DMS153 (cell line): ENCODE results near the gene CFHR4.
"Not testable (repeated sequence)": the region's sequence is repeated elsewhere in the genome, so short reads cannot be mapped to it uniquely, and the experiment has no call there.

ENCODE experiments used
- DNase-seq: peaks from one replicate; lab custom pipeline; 2025; lab: John Stamatoyannopoulos, UW

Gene CFHR4

GRCh38 chr1:196941474-196941873 lies 53.6 kb downstream of the CFHR4 start:
- peak; percentile 54 for DNase-seq

GRCh38 chr1:196943568-196943967 lies 55.7 kb downstream of the CFHR4 start, which contains the start of gene CFHR2:
Gene CFHR2, plus strand, starts transcription at chr1:196943738. Its CDS starts 143 bp downstream, at chr1:196943881.
- not testable (repeated sequence) for DNase-seq

- DNase-seq, result no peak
These were observed 64.0 kb downstream of the CFHR4 start for GRCh38 chr1:196951711-196952394.

- no peak for DNase-seq
These were observed 66.9 kb downstream of the CFHR4 start for GRCh38 chr1:196954778-196955177.

- no peak for DNase-seq
These were observed 68.1 kb downstream of the CFHR4 start for GRCh38 chr1:196955926-196956325.

- DNase-seq, result no peak
These were observed 73.0 kb downstream of the CFHR4 start for GRCh38 chr1:196960854-196961253.
